K562 (cell line): ENCODE results near the gene PSRC1. TPM values are rescaled to one million over a fixed set of nuclear protein-coding genes. Genes with fewer than 3 reads are reported as not detected.

Experiments used
- ARID1B ChIP-seq: fragments of 450-650 bp; IDR thresholded peaks from 2 replicates; pipeline ENCODE4 v1.6.1; 2016; ENCODE audit warnings: antibody characterized with exemption, mild to moderate bottlenecking, inconsistent platforms
- DACH1 ChIP-seq: fragments of 450-650 bp; IDR thresholded peaks from 2 replicates; pipeline ENCODE4 v1.6.1; 2018; ENCODE audit not compliant: partially characterized antibody
- ETV6 ChIP-seq, 3 experiments: fragments of 150-350 bp in 1 of 3; sonication (generic) in 1 of 3; formaldehyde crosslinking in 1 of 3; IDR thresholded peaks; 2 replicates each; pipeline versions ENCODE4 v1.6.1 to v1.8.0; 2014 to 2022; ENCODE audit warnings: borderline replicate concordance in 2 of 3, low read depth in 2 of 3, antibody characterized with exemption in 1 of 3, low read length in 1 of 3, mild to moderate bottlenecking in 1 of 3, missing genetic modification reagents in 1 of 3
- LARP7 ChIP-seq: fragments of 450-650 bp; IDR thresholded peaks from 2 replicates; pipeline ENCODE4 v1.6.1; 2016
- MEIS2 ChIP-seq: fragments of 450-650 bp; IDR thresholded peaks from 2 replicates; pipeline ENCODE4 v1.6.1; 2014; ENCODE audit warnings: mild to moderate bottlenecking; ENCODE audit not compliant: partially characterized antibody
- MYBL2 ChIP-seq, 2 experiments: fragments of 450-650 bp in 1 of 2; sonication (generic) in 1 of 2; formaldehyde crosslinking in 1 of 2; IDR thresholded peaks; 2 replicates each; pipeline versions ENCODE4 v1.6.1 to v1.8.1; 2017 to 2022; ENCODE audit warnings: borderline replicate concordance in 1 of 2, inconsistent platforms in 1 of 2, low read depth in 1 of 2, mild to moderate bottlenecking in 1 of 2, missing genetic modification reagents in 1 of 2, moderate library complexity in 1 of 2
- NCOR1 ChIP-seq: fragments of 450-650 bp; IDR thresholded peaks from 2 replicates; pipeline ENCODE4 v1.6.1; 2016; ENCODE audit warnings: mild to moderate bottlenecking, moderate library complexity
- RBM39 ChIP-seq: fragments of 200-400 bp; formaldehyde crosslinking; optimal IDR thresholded peaks from 2 replicates; pipeline ENCODE3; 2018; ENCODE audit warnings: low read depth, low read length
- RERE ChIP-seq: sonication (generic); formaldehyde crosslinking; IDR thresholded peaks from 2 replicates; pipeline ENCODE4 v1.8.0; 2023; ENCODE audit warnings: missing genetic modification reagents, mild to moderate bottlenecking, borderline replicate concordance
- RHOXF2B ChIP-seq: fragments of 250-450 bp; sonication (Bioruptor Pico); conservative IDR thresholded peaks from 2 replicates; pipeline ENCODE4 v1.5.1; 2021
- ZBTB33 ChIP-seq: sonication (generic); formaldehyde crosslinking; IDR thresholded peaks from 2 replicates; pipeline ENCODE4 v1.8.1; 2023; ENCODE audit warnings: mild to moderate bottlenecking, missing genetic modification reagents
- ZBTB9 ChIP-seq: fragments of 450-650 bp; formaldehyde crosslinking; IDR thresholded peaks from 2 replicates; pipeline ENCODE4 v1.4.0; 2020; ENCODE audit warnings: mild to moderate bottlenecking, moderate library complexity
- ZEB2 ChIP-seq: fragments of 450-650 bp; IDR thresholded peaks from 2 replicates; pipeline ENCODE4 v1.6.1; 2016
- ZFX ChIP-seq: sonication (generic); formaldehyde crosslinking; IDR thresholded peaks from 2 replicates; pipeline ENCODE4 v1.8.0; 2022; ENCODE audit warnings: mild to moderate bottlenecking, missing genetic modification reagents, moderate library complexity
- ZNF3 ChIP-seq: fragments of 250-450 bp; sonication (Bioruptor Pico); IDR thresholded peaks from 2 replicates; pipeline ENCODE4 v1.5.0; 2021; ENCODE audit warnings: mild to moderate bottlenecking, moderate library complexity
- ZNF395 ChIP-seq: fragments of 200-800 bp; sonication (Bioruptor generic); IDR thresholded peaks from 2 replicates; pipeline ENCODE4 v1.6.1; 2017; ENCODE audit warnings: missing genetic modification characterization, missing compliant biosample characterization
- polyA plus RNA-seq, 8 experiments: library from polyadenylated mRNA; depleted of rRNA in 4 of 8; stranded (reverse) in 5 of 8; unstranded in 3 of 8; fragments of >200 nt; fragmentation: Nextera tagmentation in 2 of 8; fragmentation: Illumina TruSeq in 1 of 8; extraction: Ambion mirVana in 2 of 8; extraction: Trizol in 1 of 8; gene quantifications; 2 replicates each; pipeline versions ENCODE4 v1.2.1 to v1.2.3, GENCODE V29; 2011 to 2014; ENCODE audit warnings: inconsistent platforms in 1 of 8, missing spikeins in 1 of 8
- total RNA-seq, 7 experiments: library from RNA; depleted of rRNA in 6 of 7; stranded (reverse); fragments of >200 nt in 6 of 7; fragmentation: Illumina TruSeq in 2 of 7; extraction: Trizol in 2 of 7; gene quantifications; 2 replicates each; pipeline versions ENCODE4 v1.2.1 to v1.2.3, GENCODE V29; 2011 to 2021; ENCODE audit warnings: low replicate concordance in 1 of 7

The PSRC1 gene
- total and polyA plus RNA-seq, 9 of the 15 experiments (the other 6 are each of a cell fraction or from before 2014, with no cell fraction given): 6.5 to 65.2 (median 39.3) TPM

GRCh38 chr1:109274533-109275476, 8.1 kb downstream of the PSRC1 start (continued):
- peak; percentile 60 for TF ChIP-seq ARID1B
- TF ChIP-seq RERE (CRISPR knock-in tag): no peak
- TF ChIP-seq ZBTB33 (CRISPR knock-in tag): no peak
- TF ChIP-seq ZEB2: peak; percentile 28; the same call in 1 of the 2 replicates
- no peak for TF ChIP-seq RHOXF2B (CRISPR knock-in tag)
- TF ChIP-seq MYBL2 (IDR thresholded peaks at IDR 0.05; ENCODE audit: low read depth): no peak
- TF ChIP-seq MYBL2 (CRISPR knock-in tag; IDR thresholded peaks at IDR 0.05; ENCODE audit: borderline replicate concordance): no peak
- TF ChIP-seq ZFX (CRISPR knock-in tag): no peak
- TF ChIP-seq ETV6 (IDR thresholded peaks at IDR 0.05; ENCODE audit: borderline replicate concordance in 1 of 2, low read depth in 2 of 2, low read length in 1 of 2): no peak
- no peak for TF ChIP-seq ETV6 (CRISPR knock-in tag; IDR thresholded peaks at IDR 0.05; ENCODE audit: borderline replicate concordance)
- no peak for TF ChIP-seq DACH1
- TF ChIP-seq MEIS2: peak; percentile 46
- TF ChIP-seq LARP7: no peak
- TF ChIP-seq ZBTB9 (CRISPR knock-in tag): no peak
- TF ChIP-seq ZNF3 (CRISPR knock-in tag): no peak
- no peak for TF ChIP-seq NCOR1
- no peak for TF ChIP-seq RBM39
- no peak for TF ChIP-seq ZNF395 (CRISPR knock-in tag)
